Activated T-cell treated with anti-CD3 and anti-CD28 coated beads, Interleukin-2, amount 50 U/mL, for 72 hours (primary cell): Measurements from ENCODE around the gene S1PR3. TPM values are rescaled to one million over a fixed set of nuclear protein-coding genes. Genes with fewer than 3 reads are reported as not detected.

Experiments used
- ATAC-seq, 2 donors: fragments of 150-1000 bp; cut with Tn5 transposase; replicated peaks in 1 of 2; 2 replicates each; pipeline ENCODE4 v1.10.0; 2021; ENCODE audit warnings: moderate library complexity in 2 of 2, mild to moderate bottlenecking in 1 of 2
- DNase-seq, 2 donors: peaks; one replicate each; pipeline ENCODE4 v3.0.0; 2021 to 2022; ENCODE audit warnings: mixed read lengths in 1 of 2
- H3K27ac Mint-ChIP-seq: one replicate; pipeline ENCODE4 v1.8.0; 2022; ENCODE audit warnings: mild to moderate bottlenecking, moderate library complexity, mixed read lengths
- H3K27me3 Mint-ChIP-seq: one replicate; pipeline ENCODE4 v1.8.0; 2022; ENCODE audit warnings: low read depth, mixed read lengths
- H3K36me3 Mint-ChIP-seq, 2 donors: one replicate each; pipeline ENCODE4 v1.8.0; 2022; ENCODE audit warnings: mixed read lengths in 2 of 2, mild to moderate bottlenecking in 1 of 2; ENCODE audit not compliant: insufficient read depth in 2 of 2
- H3K4me1 Mint-ChIP-seq: one replicate; pipeline ENCODE4 v1.8.0; 2022; ENCODE audit warnings: low read depth, mixed read lengths
- H3K4me3 Mint-ChIP-seq, 2 donors: one replicate each; pipeline ENCODE4 v1.8.0; 2022; ENCODE audit warnings: mild to moderate bottlenecking in 2 of 2, mixed read lengths in 2 of 2, moderate library complexity in 2 of 2
- H3K9me3 Mint-ChIP-seq, 2 donors: one replicate each; pipeline ENCODE4 v1.8.0; 2022; ENCODE audit warnings: mixed read lengths in 2 of 2
- total RNA-seq, 2 donors: library from RNA; stranded (reverse); gene quantifications; one replicate each; pipeline ENCODE4 v1.2.3, GENCODE V29; 2022

S1PR3 gene
- total RNA-seq, 2 donors from 2014 or later: 0.48 to 0.76 TPM

DNA sequence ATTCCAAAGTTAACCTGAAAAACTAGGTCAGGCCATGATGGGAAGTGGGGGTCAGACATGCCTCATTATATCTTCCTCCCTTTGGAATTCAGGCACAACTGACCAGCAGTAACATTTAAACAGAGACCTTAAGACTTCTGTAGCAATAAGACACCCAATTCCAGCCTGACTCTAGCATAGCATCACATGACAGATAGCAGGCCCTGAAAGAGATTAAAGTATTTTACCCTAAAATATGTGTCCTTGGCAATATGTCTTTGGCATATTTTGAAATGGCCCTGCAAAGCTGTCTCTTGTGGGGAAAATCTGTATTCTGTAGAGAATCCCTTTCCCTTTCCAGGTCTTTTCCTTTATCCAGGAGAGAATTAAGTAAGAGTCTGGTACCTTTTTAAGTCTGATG, 34.3 kb downstream of the S1PR3 start:
- H3K4me1 Mint-ChIP-seq: no peaks in the 10 kb centered on the region
- H3K27me3 Mint-ChIP-seq: peaks cover 18% of the 10 kb centered on the region
- peaks cover 3 to 6% of the 10 kb centered on the region in 2 donors for H3K36me3 Mint-ChIP-seq
- H3K9me3 Mint-ChIP-seq: peaks cover 4 to 7% of the 10 kb centered on the region in 2 donors
- no peak overlapping the region for H3K4me3 Mint-ChIP-seq
- DNase-seq: no peak
- no peak overlapping the region for H3K27ac Mint-ChIP-seq
- no peak for ATAC-seq

DNA sequence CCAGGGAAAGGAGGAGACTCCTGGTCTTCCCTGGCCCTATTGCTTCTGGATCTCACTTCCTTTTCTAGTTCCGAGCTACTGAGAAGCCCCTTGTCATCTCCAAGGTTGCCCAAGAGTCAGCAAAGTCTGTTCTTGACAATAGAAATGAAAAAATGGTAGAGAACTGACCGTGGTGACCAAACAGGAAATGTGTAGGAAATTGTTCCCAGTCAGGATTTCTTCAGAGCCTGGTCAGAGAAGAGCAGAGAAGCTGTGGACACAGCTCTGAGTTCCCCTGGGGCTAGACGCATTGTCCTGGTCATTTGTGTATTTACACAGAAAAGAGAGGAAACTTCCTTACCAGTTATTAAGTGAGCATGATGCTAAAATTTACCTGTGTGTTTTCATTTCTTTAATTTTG, 35.6 kb downstream of the S1PR3 start:
- Mint-ChIP-seq H3K27me3 (peaks cover 29% of the 10 kb centered on the region), H3K27ac (no peak overlapping the region), H3K4me1 (no peaks in the 10 kb centered on the region), H3K4me3 (no peak overlapping the region), H3K9me3 (peaks cover 5 to 7% of the 10 kb centered on the region in 2 donors), H3K36me3 (peaks cover 3 to 6% of the 10 kb centered on the region in 2 donors)
- ATAC-seq: no peak
- no peak for DNase-seq

DNA sequence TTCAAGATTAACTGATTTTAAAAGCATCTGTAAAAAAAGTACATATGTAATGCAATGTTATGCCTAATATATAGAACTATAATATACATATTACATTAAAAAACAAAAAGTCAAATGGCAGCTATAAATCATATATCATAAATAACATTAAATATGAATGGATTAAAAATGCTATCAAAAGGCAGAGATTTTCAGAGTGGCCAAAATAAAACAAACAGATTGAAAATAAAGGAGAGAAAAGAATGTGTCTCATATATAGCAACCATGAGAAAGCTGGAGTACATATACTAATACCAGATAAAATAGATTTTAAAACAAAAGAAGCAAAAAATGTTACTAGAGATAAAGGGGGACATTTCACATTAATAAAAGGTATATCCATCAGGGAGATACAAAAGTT, 38.5 kb downstream of the S1PR3 start:
- ATAC-seq (no peak), DNase-seq (no peak)
- Mint-ChIP-seq H3K9me3 (peaks cover 5 to 7% of the 10 kb centered on the region in 2 donors), H3K27me3 (peaks cover 48% of the 10 kb centered on the region), H3K27ac (no peak overlapping the region), H3K4me1 (no peaks in the 10 kb centered on the region), H3K4me3 (no peak overlapping the region), H3K36me3 (peaks cover 3 to 6% of the 10 kb centered on the region in 2 donors)

DNA sequence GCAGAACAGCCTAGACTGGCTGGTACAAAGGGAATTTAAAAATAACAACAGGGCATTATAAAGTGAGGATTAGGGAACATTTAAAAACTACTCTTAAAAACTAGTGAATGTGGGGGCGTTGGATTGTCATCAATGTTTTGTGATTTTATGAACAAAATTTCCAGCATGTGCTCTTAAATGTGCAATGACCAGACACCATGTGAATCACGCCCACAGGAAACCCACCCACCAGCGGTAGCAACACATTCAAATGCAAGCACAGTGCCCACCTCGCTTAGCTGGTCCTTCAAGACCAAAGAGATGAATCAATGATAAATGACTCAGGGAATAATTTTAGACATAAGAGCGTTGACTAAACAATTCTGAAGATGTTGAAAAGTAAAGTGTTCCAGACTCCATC, 40.9 kb downstream of the S1PR3 start:
- no peak for DNase-seq
- Mint-ChIP-seq H3K27me3 (peaks cover 50% of the 10 kb centered on the region), H3K4me3 (no peak overlapping the region), H3K36me3 (peaks cover 3 to 6% of the 10 kb centered on the region in 2 donors), H3K27ac (no peak overlapping the region), H3K4me1 (no peaks in the 10 kb centered on the region), H3K9me3 (peaks cover 5 to 7% of the 10 kb centered on the region in 2 donors)
- ATAC-seq: no peak

DNA sequence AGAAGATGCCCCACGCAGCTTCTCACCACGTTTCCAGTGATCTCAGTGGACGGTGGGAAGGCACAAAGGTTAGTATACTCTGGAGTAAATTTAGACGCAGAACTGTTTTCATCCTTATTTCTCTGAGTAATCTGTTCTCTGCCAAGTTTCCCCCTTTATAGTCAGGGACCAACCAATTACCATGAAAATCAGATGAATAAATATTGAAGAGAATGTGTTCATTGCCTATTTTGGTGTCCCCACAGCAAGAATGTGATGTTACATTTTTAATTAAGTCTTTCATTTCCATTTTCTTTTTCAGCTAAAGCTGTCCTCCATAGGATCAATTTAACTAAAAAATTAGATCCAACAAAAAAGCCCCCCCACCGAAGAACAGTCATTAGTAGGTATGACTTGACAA, 41.4 kb downstream of the S1PR3 start:
- Mint-ChIP-seq H3K4me1 (no peaks in the 10 kb centered on the region), H3K9me3 (peaks cover 3 to 7% of the 10 kb centered on the region in 2 donors), H3K27me3 (peaks cover 45% of the 10 kb centered on the region), H3K36me3 (peaks cover 3 to 6% of the 10 kb centered on the region in 2 donors), H3K4me3 (no peak overlapping the region), H3K27ac (no peak overlapping the region)
- no peak for ATAC-seq
- no peak for DNase-seq

DNA sequence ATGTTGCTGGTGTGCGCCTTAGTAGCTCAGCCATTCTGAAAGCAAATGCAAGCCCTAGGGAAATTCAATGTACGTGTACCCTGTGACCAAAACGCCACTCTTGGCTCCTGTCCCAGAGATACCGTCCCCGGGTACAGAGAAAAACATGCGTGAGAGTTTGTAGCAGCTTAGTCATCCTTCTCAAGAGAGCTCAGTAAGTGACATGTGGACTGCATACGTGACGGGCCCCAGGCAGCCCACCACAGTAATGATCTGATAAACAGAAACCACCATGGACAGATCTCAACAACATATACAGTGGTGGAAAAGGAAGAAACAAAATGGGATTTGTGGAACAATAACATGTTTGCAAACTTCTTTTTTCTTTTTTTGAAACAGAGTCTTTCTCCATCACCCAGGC, 45.1 kb downstream of the S1PR3 start:
- Mint-ChIP-seq H3K27me3 (peaks cover 36% of the 10 kb centered on the region), H3K4me1 (no peaks in the 10 kb centered on the region), H3K27ac (no peak overlapping the region), H3K36me3 (no peaks in the 10 kb centered on the region), H3K4me3 (no peak overlapping the region), H3K9me3 (no peaks in the 10 kb centered on the region)
- DNase-seq (no peak), ATAC-seq (no peak)

DNA sequence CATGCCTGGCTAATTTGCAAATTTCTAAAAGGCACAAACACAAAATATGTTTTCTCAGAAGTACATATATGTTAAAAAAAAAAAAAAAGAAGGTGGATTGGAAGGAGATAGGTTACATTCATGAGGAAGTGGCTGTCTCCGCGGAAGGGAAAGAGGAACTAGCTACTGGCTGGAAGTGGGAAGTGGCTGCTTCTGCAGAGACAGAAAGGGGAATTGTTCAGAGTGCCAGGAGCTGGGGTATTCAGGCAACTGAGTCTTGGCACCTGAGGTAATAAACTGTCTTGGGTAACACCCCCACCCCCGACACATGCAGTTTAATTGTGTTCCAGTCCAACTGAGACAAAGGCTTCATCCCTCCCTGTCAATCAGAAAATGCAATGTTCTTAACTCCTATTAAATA, 45.6 kb downstream of the S1PR3 start:
- Mint-ChIP-seq H3K4me1 (no peaks in the 10 kb centered on the region), H3K4me3 (no peak overlapping the region), H3K27me3 (peaks cover 36% of the 10 kb centered on the region), H3K27ac (no peak overlapping the region), H3K36me3 (no peaks in the 10 kb centered on the region), H3K9me3 (no peaks in the 10 kb centered on the region)
- DNase-seq (no peak), ATAC-seq (no peak)

DNA sequence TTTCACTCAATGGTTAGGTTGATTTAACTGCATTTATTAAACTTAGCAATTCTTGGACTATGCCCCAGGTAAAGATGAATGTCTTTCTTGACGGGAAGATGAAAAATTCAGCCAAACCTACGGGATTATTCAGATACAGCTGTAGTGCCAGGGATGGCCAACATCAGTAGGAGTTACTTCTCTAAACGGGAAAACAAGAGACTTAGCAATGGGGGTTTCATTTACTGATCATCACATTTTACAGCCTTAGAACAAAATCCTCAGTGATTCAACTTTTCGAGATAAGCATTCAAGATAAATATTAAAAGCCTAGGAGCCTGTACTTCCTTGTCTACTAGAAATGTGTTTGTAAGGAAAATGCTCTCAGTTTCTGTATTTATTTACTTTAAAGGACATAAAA, 46.1 kb downstream of the S1PR3 start:
- no peak overlapping the region for H3K27ac Mint-ChIP-seq
- ATAC-seq (no peak), DNase-seq (no peak)
- H3K36me3 Mint-ChIP-seq: no peaks in the 10 kb centered on the region
- H3K27me3 Mint-ChIP-seq: peaks cover 32% of the 10 kb centered on the region
- no peak overlapping the region for H3K4me3 Mint-ChIP-seq
- no peaks in the 10 kb centered on the region for H3K9me3 Mint-ChIP-seq
- no peaks in the 10 kb centered on the region for H3K4me1 Mint-ChIP-seq

DNA sequence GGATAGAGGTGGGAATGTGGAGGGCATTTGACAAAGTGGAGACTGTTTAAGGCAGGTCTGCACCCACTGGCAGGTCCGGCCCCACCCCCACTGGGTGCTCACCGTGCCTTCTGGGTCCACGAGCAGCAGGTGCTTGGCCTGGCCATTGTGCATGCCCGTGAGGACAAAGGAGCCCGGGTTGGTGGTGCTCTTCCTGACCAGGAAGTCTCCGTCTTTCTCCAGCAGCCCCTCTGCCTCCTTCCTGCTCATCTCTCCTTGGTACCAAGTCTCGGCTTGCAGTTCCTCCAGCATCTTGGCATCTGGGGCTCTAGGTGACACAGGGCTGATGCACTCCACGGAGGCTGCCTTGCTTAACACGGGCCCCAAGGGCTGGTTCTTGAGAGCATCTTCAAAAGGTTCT, 46.6 kb downstream of the S1PR3 start:
- Mint-ChIP-seq H3K27ac (no peak overlapping the region), H3K4me3 (no peak overlapping the region), H3K9me3 (no peaks in the 10 kb centered on the region), H3K36me3 (no peaks in the 10 kb centered on the region), H3K4me1 (no peaks in the 10 kb centered on the region), H3K27me3 (peaks cover 26% of the 10 kb centered on the region)
- ATAC-seq: no peak
- no peak for DNase-seq

DNA sequence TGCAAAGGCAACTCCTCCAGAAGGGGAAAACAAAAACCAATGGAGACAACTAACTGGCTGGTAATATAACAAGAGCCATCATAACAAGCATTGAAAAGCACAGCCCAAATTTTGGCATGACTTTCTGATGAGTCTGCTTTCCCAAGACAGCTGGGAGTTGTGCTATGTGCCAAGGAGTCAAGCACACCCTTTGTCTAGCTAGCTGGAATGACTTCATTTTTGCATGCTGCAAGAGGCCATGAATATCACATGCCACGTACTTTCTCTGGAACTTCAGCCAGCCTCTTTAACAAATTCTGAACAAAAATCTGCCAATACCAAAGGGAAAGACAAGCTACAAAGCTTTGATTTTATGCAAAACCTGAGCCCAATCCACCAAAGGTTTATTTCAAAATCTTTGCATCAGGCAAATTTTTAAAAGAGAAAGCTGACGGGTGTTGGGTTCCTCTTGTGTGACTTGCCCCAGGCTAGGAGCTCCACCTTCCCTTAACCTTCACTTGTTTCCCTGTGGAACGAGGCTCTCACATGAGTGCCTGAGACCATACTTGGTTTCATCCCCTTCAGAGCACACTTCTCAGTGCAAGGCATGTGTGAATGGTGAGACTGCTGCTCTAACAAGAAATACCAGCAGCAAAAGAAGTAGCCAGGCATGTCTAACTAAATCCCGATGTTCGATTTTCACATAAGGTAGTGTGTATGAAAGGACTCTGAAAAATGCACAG, 47.3 kb downstream of the S1PR3 start:
- no peaks in the 10 kb centered on the region for H3K9me3 Mint-ChIP-seq
- H3K4me1 Mint-ChIP-seq: no peaks in the 10 kb centered on the region
- H3K27me3 Mint-ChIP-seq: peaks cover 25% of the 10 kb centered on the region
- H3K4me3 Mint-ChIP-seq: no peak overlapping the region
- ATAC-seq: no peak
- DNase-seq: no peak
- no peak overlapping the region for H3K27ac Mint-ChIP-seq
- H3K36me3 Mint-ChIP-seq: no peaks in the 10 kb centered on the region

DNA sequence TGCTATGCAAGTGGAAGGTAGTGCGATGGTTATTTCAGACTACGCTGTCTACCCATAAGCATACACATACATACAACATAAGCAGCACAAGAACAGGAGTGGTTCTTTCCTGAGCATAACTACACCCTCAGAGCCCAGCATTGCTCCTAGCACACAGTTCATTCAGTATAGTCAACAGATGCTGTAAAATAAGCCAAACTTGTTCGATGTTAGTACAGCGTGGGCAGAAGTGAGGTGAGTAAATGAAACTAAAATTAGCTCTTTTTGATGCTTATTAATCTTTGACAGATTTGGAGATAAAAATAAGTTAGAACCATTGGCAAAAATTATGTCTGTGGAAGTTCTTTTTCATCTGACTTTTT, 47.8 kb downstream of the S1PR3 start:
- DNase-seq: no peak
- H3K9me3 Mint-ChIP-seq: no peaks in the 10 kb centered on the region
- no peak for ATAC-seq
- peaks cover 25% of the 10 kb centered on the region for H3K27me3 Mint-ChIP-seq
- H3K4me1 Mint-ChIP-seq: no peaks in the 10 kb centered on the region
- H3K4me3 Mint-ChIP-seq: no peak overlapping the region
- no peaks in the 10 kb centered on the region for H3K36me3 Mint-ChIP-seq
- H3K27ac Mint-ChIP-seq: no peak overlapping the region

DNA sequence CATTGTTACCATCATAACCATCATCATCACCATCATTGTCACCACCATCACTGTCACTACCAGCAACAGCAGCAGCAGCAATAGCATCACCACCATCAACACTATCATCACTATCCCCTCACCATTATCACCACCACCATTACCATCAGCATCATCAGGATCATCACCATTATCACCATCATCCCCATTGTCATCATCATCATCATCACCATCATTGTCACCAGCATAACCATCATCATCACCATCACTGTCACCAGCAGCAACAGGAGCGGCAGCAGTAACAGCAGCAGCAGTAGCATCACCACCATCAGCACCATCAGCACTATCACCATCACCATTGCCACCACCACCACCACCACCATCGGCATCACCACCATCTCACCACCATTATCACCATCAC, 48.4 kb downstream of the S1PR3 start:
- H3K36me3 Mint-ChIP-seq: no peaks in the 10 kb centered on the region
- H3K9me3 Mint-ChIP-seq: no peaks in the 10 kb centered on the region

DNA sequence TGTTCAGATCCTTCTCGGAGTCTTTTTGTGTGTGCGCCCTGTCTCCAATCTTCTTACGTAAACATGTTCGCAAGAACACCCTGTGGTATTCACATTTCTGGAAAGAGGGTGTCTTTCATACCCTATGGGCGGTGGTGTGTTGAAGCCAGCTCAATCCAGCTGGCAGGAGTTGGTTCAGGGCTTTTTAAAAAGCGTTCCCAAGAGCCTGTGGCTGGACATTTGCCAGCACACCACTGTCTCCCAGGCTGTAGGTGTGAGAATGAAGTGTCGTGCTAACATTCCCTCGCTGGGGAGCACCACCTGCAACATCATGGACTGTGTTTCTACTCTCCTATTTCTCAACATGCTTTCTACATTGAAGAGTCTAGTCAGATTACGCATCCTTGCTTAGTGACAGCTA, 51.7 kb downstream of the S1PR3 start:
- Mint-ChIP-seq H3K27me3 (peaks cover 28% of the 10 kb centered on the region), H3K9me3 (no peaks in the 10 kb centered on the region), H3K27ac (no peak overlapping the region), H3K4me1 (no peaks in the 10 kb centered on the region), H3K36me3 (no peaks in the 10 kb centered on the region), H3K4me3 (no peak overlapping the region)
- DNase-seq: no peak
- no peak for ATAC-seq

More for the DNA sequence above, 48.4 kb downstream of the S1PR3 start:
- no peaks in the 10 kb centered on the region for H3K4me1 Mint-ChIP-seq
- peaks cover 19% of the 10 kb centered on the region for H3K27me3 Mint-ChIP-seq
- ATAC-seq (no peak), DNase-seq (no peak)
- no peak overlapping the region for H3K27ac Mint-ChIP-seq
- no peak overlapping the region for H3K4me3 Mint-ChIP-seq

DNA sequence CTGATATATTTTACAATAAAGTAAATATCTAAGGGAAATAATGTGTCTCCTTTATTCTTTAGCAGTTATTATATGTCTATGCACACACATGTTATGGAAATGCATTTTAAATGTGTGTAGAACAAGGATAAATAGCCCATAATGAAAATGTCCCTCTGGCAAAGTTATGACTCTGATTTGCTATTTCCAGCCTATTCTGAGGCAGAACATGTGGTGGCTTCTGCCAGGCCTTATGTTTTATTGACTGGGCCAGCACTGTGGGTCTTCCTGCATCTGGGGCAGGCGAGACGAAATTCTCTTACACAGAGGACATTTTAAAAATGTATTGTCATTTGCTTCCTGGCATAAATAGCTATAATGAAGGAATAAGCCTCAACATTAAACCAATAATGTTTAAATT, 52.8 kb downstream of the S1PR3 start:
- DNase-seq: no peak
- no peak for ATAC-seq
- Mint-ChIP-seq H3K4me3 (no peak overlapping the region), H3K9me3 (no peaks in the 10 kb centered on the region), H3K27me3 (peaks cover 35% of the 10 kb centered on the region), H3K27ac (no peak overlapping the region), H3K36me3 (no peaks in the 10 kb centered on the region), H3K4me1 (no peaks in the 10 kb centered on the region)
